Tibial artery (tissue), 4 donors: ENCODE data around the gene VPS54.

Source experiments
- DNase-seq, 2 donors: peaks; one replicate each; pipeline ENCODE4 v3.0.0-alpha.2; 2019
- H3K27ac ChIP-seq, 2 donors: fragments of 200-600 bp; sonication (generic) in 1 of 2; 1 replicate in 1 of 2; 2 replicates in 1 of 2; pipeline ENCODE4 v1.5.1; 2018 to 2019; ENCODE audit warnings: mild to moderate bottlenecking in 1 of 2
- H3K27me3 ChIP-seq, 2 donors: fragments of 200-600 bp; sonication (generic) in 1 of 2; one replicate each; pipeline versions ENCODE4 v1.5.1 to v1.6.0; 2016 to 2019
- H3K36me3 ChIP-seq, 3 donors: fragments of 200-600 bp; sonication (generic) in 2 of 3; one replicate each; pipeline ENCODE4 v1.5.1; 2016 to 2019; ENCODE audit warnings: mild to moderate bottlenecking in 2 of 3
- H3K4me1 ChIP-seq, 4 donors: fragments of 200-600 bp; sonication (generic) in 2 of 4; 1 replicate in 3 of 4; 2 replicates in 1 of 4; pipeline ENCODE4 v1.5.1; 2016 to 2019
- H3K4me3 ChIP-seq, 2 donors: fragments of 200-600 bp; sonication (generic) in 1 of 2; 1 replicate in 1 of 2; 2 replicates in 1 of 2; pipeline ENCODE4 v1.5.1; 2018 to 2019; ENCODE audit warnings: mild to moderate bottlenecking in 2 of 2
- H3K9me3 ChIP-seq, 3 donors: fragments of 200-600 bp; sonication (generic) in 1 of 3; one replicate each; pipeline ENCODE4 v1.5.1; 2016 to 2019
- CTCF ChIP-seq, 2 experiments: fragments of 200-600 bp in 1 of 2; fragments of 450-650 bp in 1 of 2; IDR thresholded peaks; one replicate each; pipeline ENCODE4 v1.5.1; 2017 to 2019; ENCODE audit warnings: antibody characterized with exemption in 2 of 2, mild to moderate bottlenecking in 1 of 2, moderate library complexity in 1 of 2
- intact Hi-C: fragments of 100-400 bp; cut with DNase I; formaldehyde crosslinking; loops from one replicate; pipeline ENCODE4 v1.15.0; 2023; ENCODE audit warnings: low total_unique reads

Gene VPS54

DNA sequence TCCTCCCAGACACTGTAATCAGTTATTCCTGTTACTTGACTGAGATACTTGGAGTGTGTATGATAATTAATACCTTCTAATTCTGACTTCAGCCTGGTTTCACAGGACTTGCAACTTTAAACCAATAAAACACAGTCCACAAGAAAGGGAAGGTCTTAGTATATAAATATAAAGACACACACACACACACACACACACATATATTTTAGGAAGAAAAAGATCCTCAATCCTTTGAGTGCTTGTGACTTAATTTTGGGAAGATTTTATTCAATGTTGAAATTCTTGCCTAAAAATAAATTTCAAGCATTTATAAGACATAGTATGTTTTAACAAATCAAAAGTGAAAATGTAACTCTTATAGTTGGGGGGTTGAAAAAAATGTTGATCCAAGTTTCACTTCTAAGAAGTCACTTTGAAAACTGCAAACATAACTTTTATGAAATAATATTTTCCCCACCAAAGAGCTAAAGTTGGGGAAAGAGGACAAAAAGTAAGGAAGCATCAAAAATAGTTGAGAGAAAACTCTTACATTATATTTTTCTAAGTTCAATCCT lies 824 bp upstream of the VPS54 start:
- no peak for TF ChIP-seq CTCF (IDR thresholded peaks at IDR 0.05)
- peak overlapping the region; percentile 95 to 99 for H3K27ac ChIP-seq
- peaks cover 0 to 38% (median 16%) of the 10 kb centered on the region in 4 donors for H3K4me1 ChIP-seq
- H3K36me3 ChIP-seq = no peaks in the 10 kb centered on the region
- intact Hi-C loops = loop anchor here (5.0 kb wide), 1 partner anchor 122 kb away; the partner anchor contains the start of gene PELI1
- no peaks in the 10 kb centered on the region for H3K9me3 ChIP-seq
- DNase-seq = no peak
- peak overlapping the region; percentile 71 to 87 for H3K4me3 ChIP-seq
- no peaks in the 10 kb centered on the region for H3K27me3 ChIP-seq

DNA sequence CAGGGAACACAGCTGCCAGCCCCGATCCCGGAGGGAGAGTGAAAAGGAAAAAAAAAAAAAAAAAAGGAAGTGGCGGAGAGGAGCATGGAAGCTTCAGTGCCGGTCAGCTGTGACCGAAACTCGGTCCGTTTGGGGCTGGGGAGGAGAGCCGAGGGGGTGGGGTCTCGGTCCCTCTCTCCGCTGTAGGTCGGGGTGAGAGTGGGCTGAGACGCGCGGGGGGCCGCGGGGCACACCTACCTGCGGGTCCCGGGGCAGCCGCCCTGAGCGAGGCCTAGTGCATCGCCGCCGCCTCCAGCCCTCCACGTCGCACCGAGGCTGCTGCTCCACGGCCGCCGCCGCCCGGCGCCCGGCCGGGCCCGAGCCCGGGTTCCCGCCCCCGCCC lies 536 bp downstream of the VPS54 start:
- TF ChIP-seq CTCF (IDR thresholded peaks at IDR 0.05) = no peak
- intact Hi-C loops = loop anchor here (5.0 kb wide), 1 partner anchor 124 kb away; the partner anchor contains the start of gene PELI1
- no peaks in the 10 kb centered on the region for H3K36me3 ChIP-seq

GRCh38 chr2:64017811-64018700 lies 1.2 kb downstream of the VPS54 start:
- intact Hi-C loops = loop anchor here (5.0 kb wide), 1 partner anchor 124 kb away; the partner anchor contains the start of gene PELI1
- Histone ChIP-seq H3K36me3 (no peaks in the 10 kb centered on the region), H3K4me3 (peak overlapping the region; percentile 71 to 87), H3K4me1 (peaks cover 0 to 39% (median 16%) of the 10 kb centered on the region in 4 donors), H3K27me3 (no peaks in the 10 kb centered on the region), H3K9me3 (no peaks in the 10 kb centered on the region), H3K27ac (peak overlapping the region; percentile 95 to 99)
- DNase-seq = no peak
- TF ChIP-seq CTCF (IDR thresholded peaks at IDR 0.05) = no peak

More for the DNA sequence above, 536 bp downstream of the VPS54 start:
- Histone ChIP-seq H3K27ac (peak overlapping the region; percentile 95 to 99), H3K9me3 (no peaks in the 10 kb centered on the region), H3K4me3 (peak overlapping the region; percentile 71 to 87), H3K4me1 (peaks cover 0 to 38% (median 16%) of the 10 kb centered on the region in 4 donors), H3K27me3 (no peaks in the 10 kb centered on the region)
- DNase-seq = peak; percentile 38 to 80

- no peak for DNase-seq
- no peak overlapping the region for H3K4me3 ChIP-seq
- no peaks in the 10 kb centered on the region for H3K36me3 ChIP-seq
Observed at GRCh38 chr2:64015898-64016297, 3.3 kb downstream of the VPS54 start.

DNA sequence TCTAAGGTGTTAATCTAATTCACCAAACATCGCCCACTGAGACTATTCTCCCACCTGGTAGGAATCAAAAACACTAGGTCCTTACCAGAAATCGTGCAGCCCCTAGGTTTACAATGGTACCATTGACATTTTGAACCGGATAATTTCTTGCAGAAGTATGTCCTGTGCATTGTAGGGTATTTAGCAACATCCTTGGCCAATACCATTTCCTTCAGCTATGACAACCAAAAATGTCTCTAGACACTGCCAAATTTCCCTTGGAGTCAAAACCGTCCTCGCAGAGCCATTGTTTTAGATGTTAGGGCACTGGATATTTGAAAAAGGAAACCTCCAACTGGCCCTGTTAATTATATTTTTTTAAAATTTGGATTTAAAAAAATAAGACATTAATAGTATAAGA lies 3.8 kb downstream of the VPS54 start:
- intact Hi-C loops = loop anchor here (5.0 kb wide), 1 partner anchor 127 kb away; the partner anchor contains the start of gene PELI1
- H3K27ac ChIP-seq = no peak overlapping the region
- no peak for DNase-seq
- H3K36me3 ChIP-seq = no peaks in the 10 kb centered on the region
- no peaks in the 10 kb centered on the region for H3K9me3 ChIP-seq
- no peaks in the 10 kb centered on the region for H3K27me3 ChIP-seq
- H3K4me1 ChIP-seq = peaks cover 0 to 61% (median 21%) of the 10 kb centered on the region in 4 donors
- H3K4me3 ChIP-seq = no peak overlapping the region
- no peak for TF ChIP-seq CTCF (IDR thresholded peaks at IDR 0.05)

More at GRCh38 chr2:64015898-64016297, 3.3 kb downstream of the VPS54 start:
- H3K27me3 ChIP-seq = no peaks in the 10 kb centered on the region
- TF ChIP-seq CTCF (IDR thresholded peaks at IDR 0.05) = no peak
- intact Hi-C loops = loop anchor here (5.0 kb wide), 1 partner anchor 126 kb away; the partner anchor contains the start of gene PELI1
- no peak overlapping the region for H3K27ac ChIP-seq
- H3K4me1 ChIP-seq = peaks cover 0 to 60% (median 21%) of the 10 kb centered on the region in 4 donors
- no peaks in the 10 kb centered on the region for H3K9me3 ChIP-seq
